Adipocyte (in vitro differentiated cells): ENCODE data around the gene TMEM229B.
A peak's percentile ranks its signal among the peaks of the same experiment; 100 is the strongest.

ENCODE experiments used
- DNase-seq: peaks from one replicate; pipeline ENCODE4 v3.0.0-alpha.2; 2015; ENCODE audit warnings: low read depth
- H3K27me3 ChIP-seq: replicated peaks from 2 replicates; pipeline ENCODE4 v1.7.0; 2013; ENCODE audit warnings: mild to moderate bottlenecking, low read length, moderate library complexity; ENCODE audit not compliant: control insufficient read depth, insufficient read depth
- H3K36me3 ChIP-seq: 2 replicates; pipeline ENCODE4 v1.7.0; 2013; ENCODE audit warnings: low read length, mild to moderate bottlenecking, moderate library complexity; ENCODE audit not compliant: control insufficient read depth, insufficient read depth, severe bottlenecking
- H3K4me1 ChIP-seq: 2 replicates; pipeline ENCODE4 v1.7.0; 2013; ENCODE audit warnings: mild to moderate bottlenecking, low read length, moderate library complexity; ENCODE audit not compliant: control insufficient read depth, insufficient read depth
- H3K4me3 ChIP-seq: 2 replicates; pipeline ENCODE4 v1.7.0; 2013; ENCODE audit warnings: mild to moderate bottlenecking, low read length, moderate library complexity
- H3K9ac ChIP-seq: 2 replicates; pipeline ENCODE4 v1.7.0; 2013; ENCODE audit warnings: mild to moderate bottlenecking, low read length, moderate library complexity
- H3K9me3 ChIP-seq: 2 replicates; pipeline ENCODE4 v1.7.0; 2013; ENCODE audit warnings: mild to moderate bottlenecking, low read length, moderate library complexity; ENCODE audit not compliant: control insufficient read depth

TMEM229B gene

GRCh38 chr14:67446371-67447032, 42.0 kb downstream of the TMEM229B start:
- Histone ChIP-seq H3K9ac (no peak overlapping the region), H3K9me3 (no peaks in the 10 kb centered on the region), H3K4me3 (no peak overlapping the region), H3K4me1 (peaks cover 5% of the 10 kb centered on the region), H3K27me3 (peaks cover 21% of the 10 kb centered on the region), H3K36me3 (no peaks in the 10 kb centered on the region)
- peak; percentile 14 for DNase-seq

- peaks cover 18% of the 10 kb centered on the region for H3K27me3 ChIP-seq
- H3K36me3 ChIP-seq, result no peaks in the 10 kb centered on the region
- no peak overlapping the region for H3K9ac ChIP-seq
- no peaks in the 10 kb centered on the region for H3K9me3 ChIP-seq
- no peak overlapping the region for H3K4me3 ChIP-seq
- H3K4me1 ChIP-seq, result peaks cover 5% of the 10 kb centered on the region
- DNase-seq, result no peak
Measured at GRCh38 chr14:67444395-67444794, 44.1 kb downstream of the TMEM229B start.

GRCh38 chr14:67442139-67442906, 46.2 kb downstream of the TMEM229B start:
- Histone ChIP-seq H3K27me3 (peaks cover 27% of the 10 kb centered on the region), H3K4me1 (peaks cover 5% of the 10 kb centered on the region), H3K9ac (no peak overlapping the region), H3K9me3 (no peaks in the 10 kb centered on the region), H3K4me3 (no peak overlapping the region), H3K36me3 (no peaks in the 10 kb centered on the region)
- no peak for DNase-seq

GRCh38 chr14:67441672-67442071, 46.8 kb downstream of the TMEM229B start:
- Histone ChIP-seq H3K36me3 (no peaks in the 10 kb centered on the region), H3K9me3 (no peaks in the 10 kb centered on the region), H3K4me3 (no peak overlapping the region), H3K4me1 (peaks cover 4% of the 10 kb centered on the region), H3K9ac (no peak overlapping the region), H3K27me3 (peaks cover 32% of the 10 kb centered on the region)
- DNase-seq, result no peak

- Histone ChIP-seq H3K36me3 (no peaks in the 10 kb centered on the region), H3K27me3 (peaks cover 36% of the 10 kb centered on the region), H3K4me1 (peaks cover 2% of the 10 kb centered on the region), H3K4me3 (no peak overlapping the region), H3K9me3 (no peaks in the 10 kb centered on the region), H3K9ac (no peak overlapping the region)
- no peak for DNase-seq
Measured at GRCh38 chr14:67441256-67441655, 47.3 kb downstream of the TMEM229B start.

GRCh38 chr14:67440513-67440912, 48.0 kb downstream of the TMEM229B start:
- DNase-seq, result no peak
- H3K9ac ChIP-seq, result no peak overlapping the region
- no peak overlapping the region for H3K4me3 ChIP-seq

GRCh38 chr14:67438969-67439368, 49.6 kb downstream of the TMEM229B start:
- Histone ChIP-seq H3K9me3 (no peaks in the 10 kb centered on the region), H3K4me3 (no peak overlapping the region), H3K9ac (no peak overlapping the region), H3K36me3 (no peaks in the 10 kb centered on the region), H3K4me1 (peaks cover 10% of the 10 kb centered on the region), H3K27me3 (peaks cover 49% of the 10 kb centered on the region)
- DNase-seq, result no peak

More at GRCh38 chr14:67440513-67440912, 48.0 kb downstream of the TMEM229B start:
- Histone ChIP-seq H3K4me1 (peaks cover 9% of the 10 kb centered on the region), H3K9me3 (no peaks in the 10 kb centered on the region), H3K36me3 (no peaks in the 10 kb centered on the region), H3K27me3 (peaks cover 43% of the 10 kb centered on the region)

GRCh38 chr14:67436006-67436866, 52.3 kb downstream of the TMEM229B start:
- peaks cover 15% of the 10 kb centered on the region for H3K4me1 ChIP-seq
- no peaks in the 10 kb centered on the region for H3K9me3 ChIP-seq
- H3K4me3 ChIP-seq, result no peak overlapping the region
- peaks cover 56% of the 10 kb centered on the region for H3K27me3 ChIP-seq
- DNase-seq, result no peak
- H3K9ac ChIP-seq, result no peak overlapping the region
- H3K36me3 ChIP-seq, result no peaks in the 10 kb centered on the region

GRCh38 chr14:67435603-67436002, 52.9 kb downstream of the TMEM229B start:
- no peaks in the 10 kb centered on the region for H3K9me3 ChIP-seq

GRCh38 chr14:67432050-67432564, 56.4 kb downstream of the TMEM229B start:
- Histone ChIP-seq H3K27me3 (peaks cover 43% of the 10 kb centered on the region), H3K9ac (no peak overlapping the region), H3K9me3 (no peaks in the 10 kb centered on the region), H3K4me1 (peaks cover 23% of the 10 kb centered on the region), H3K4me3 (no peak overlapping the region), H3K36me3 (no peaks in the 10 kb centered on the region)
- no peak for DNase-seq

More at GRCh38 chr14:67435603-67436002, 52.9 kb downstream of the TMEM229B start:
- H3K4me1 ChIP-seq, result peaks cover 15% of the 10 kb centered on the region
- H3K9ac ChIP-seq, result no peak overlapping the region
- peaks cover 56% of the 10 kb centered on the region for H3K27me3 ChIP-seq
- DNase-seq, result no peak
- no peaks in the 10 kb centered on the region for H3K36me3 ChIP-seq
- H3K4me3 ChIP-seq, result no peak overlapping the region
